ENCODE measurements around the gene CEP192.

Gene CEP192

GRCh38 chr18:13032173-13032572 lies 41.0 kb downstream of the CEP192 start:
- H3K4me3 ChIP-seq (ENCODE audit: low read depth, low read length): no peak overlapping the region
- TF ChIP-seq, protein P1, sequence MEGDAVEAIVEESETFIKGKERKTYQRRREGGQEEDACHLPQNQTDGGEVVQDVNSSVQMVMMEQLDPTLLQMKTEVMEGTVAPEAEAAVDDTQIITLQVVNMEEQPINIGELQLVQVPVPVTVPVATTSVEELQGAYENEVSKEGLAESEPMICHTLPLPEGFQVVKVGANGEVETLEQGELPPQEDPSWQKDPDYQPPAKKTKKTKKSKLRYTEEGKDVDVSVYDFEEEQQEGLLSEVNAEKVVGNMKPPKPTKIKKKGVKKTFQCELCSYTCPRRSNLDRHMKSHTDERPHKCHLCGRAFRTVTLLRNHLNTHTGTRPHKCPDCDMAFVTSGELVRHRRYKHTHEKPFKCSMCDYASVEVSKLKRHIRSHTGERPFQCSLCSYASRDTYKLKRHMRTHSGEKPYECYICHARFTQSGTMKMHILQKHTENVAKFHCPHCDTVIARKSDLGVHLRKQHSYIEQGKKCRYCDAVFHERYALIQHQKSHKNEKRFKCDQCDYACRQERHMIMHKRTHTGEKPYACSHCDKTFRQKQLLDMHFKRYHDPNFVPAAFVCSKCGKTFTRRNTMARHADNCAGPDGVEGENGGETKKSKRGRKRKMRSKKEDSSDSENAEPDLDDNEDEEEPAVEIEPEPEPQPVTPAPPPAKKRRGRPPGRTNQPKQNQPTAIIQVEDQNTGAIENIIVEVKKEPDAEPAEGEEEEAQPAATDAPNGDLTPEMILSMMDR (IDR thresholded peaks at IDR 0.05; ENCODE audit: borderline replicate concordance, insufficient read depth, low read depth, low read length): no peak

DNA sequence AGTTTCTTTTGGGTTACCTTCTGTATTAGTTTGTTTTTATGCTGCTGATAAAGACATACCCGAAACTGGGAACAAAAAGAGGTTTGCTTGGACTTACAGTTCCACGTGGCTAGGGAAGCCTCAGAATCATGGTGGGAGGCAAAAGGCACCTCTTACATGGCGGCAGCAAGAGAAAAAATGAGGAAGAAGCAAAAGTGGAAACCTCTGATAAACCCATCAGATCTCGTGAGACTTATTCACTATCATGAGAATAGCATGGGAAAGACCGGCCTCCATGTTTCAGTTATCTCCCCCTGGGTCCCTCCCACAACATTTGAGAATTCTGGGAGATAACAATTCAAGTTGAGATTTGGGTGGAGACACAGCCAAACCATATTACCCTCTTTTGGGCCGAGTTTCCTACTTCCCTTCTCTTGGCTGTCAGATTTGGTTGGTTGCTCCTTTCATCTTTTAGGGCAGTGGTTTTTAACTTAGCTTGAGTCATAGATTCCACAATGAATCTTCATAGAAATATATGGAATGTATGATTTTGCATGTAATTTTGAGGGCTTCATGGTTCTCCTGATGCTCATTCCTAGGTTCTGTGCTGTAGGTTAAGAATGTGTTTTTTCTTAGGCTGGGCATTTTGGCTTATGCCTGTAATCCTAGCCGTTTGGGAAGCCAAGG lies 44.2 kb downstream of the CEP192 start:
- TF ChIP-seq, protein P1 (IDR thresholded peaks at IDR 0.05; ENCODE audit: borderline replicate concordance, insufficient read depth, low read depth, low read length): no peak
- no peak overlapping the region for H3K4me3 ChIP-seq (ENCODE audit: low read depth, low read length)

GRCh38 chr18:13036622-13037320 lies 45.6 kb downstream of the CEP192 start:
- no peak overlapping the region for H3K4me3 ChIP-seq (ENCODE audit: low read depth, low read length)
- TF ChIP-seq, protein P1 (IDR thresholded peaks at IDR 0.05; ENCODE audit: borderline replicate concordance, insufficient read depth, low read depth, low read length): no peak

GRCh38 chr18:13039806-13040205 lies 48.6 kb downstream of the CEP192 start:
- H3K4me3 ChIP-seq (ENCODE audit: low read depth, low read length): no peak overlapping the region
- TF ChIP-seq, protein P1 (IDR thresholded peaks at IDR 0.05; ENCODE audit: borderline replicate concordance, insufficient read depth, low read depth, low read length): no peak

GRCh38 chr18:13043066-13043465 lies 51.9 kb downstream of the CEP192 start:
- H3K4me3 ChIP-seq (ENCODE audit: low read depth, low read length): no peak overlapping the region
- TF ChIP-seq, protein P1 (IDR thresholded peaks at IDR 0.05; ENCODE audit: borderline replicate concordance, insufficient read depth, low read depth, low read length): no peak

DNA sequence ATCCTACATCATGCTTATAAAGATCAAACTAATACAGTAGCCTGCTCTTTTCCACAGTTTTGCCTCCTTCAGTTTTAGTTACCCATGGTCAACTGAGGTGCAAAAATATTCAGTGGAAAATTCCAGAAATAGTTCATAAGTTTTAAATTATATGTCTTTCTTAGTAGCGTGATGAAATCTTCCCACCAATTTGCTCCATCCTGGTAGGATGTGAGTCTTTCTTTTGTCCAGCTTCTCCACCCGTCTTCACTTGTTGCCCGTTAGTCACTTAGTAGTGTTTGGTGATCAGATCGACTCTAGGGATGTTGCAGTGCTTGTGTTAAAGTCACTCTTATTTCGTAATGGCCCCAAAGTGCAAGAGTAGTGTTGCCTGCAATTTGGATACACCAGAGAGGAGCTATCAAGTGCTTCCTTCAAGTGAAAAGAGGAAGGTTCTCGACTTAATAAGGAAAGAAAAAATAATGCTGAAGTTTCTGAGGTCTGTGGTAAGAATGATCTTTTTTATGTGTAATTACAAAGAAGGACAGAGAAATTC lies 57.0 kb downstream of the CEP192 start:
- no peak overlapping the region for H3K4me3 ChIP-seq (ENCODE audit: low read depth, low read length)
- TF ChIP-seq, protein P1 (IDR thresholded peaks at IDR 0.05; ENCODE audit: borderline replicate concordance, insufficient read depth, low read depth, low read length): no peak

GRCh38 chr18:13051159-13051558 lies 60.0 kb downstream of the CEP192 start:
- TF ChIP-seq, protein P1 (IDR thresholded peaks at IDR 0.05; ENCODE audit: borderline replicate concordance, insufficient read depth, low read depth, low read length): no peak
- no peak overlapping the region for H3K4me3 ChIP-seq (ENCODE audit: low read depth, low read length)
